A549 (cell line): ENCODE data around the gene BASP1. TPM values are rescaled to one million over a fixed set of nuclear protein-coding genes. Genes with fewer than 3 reads are reported as not detected.

ENCODE experiments used
- ATAC-seq, 2 experiments: fragments of 200-7000 bp in 1 of 2; fragments of >200 bp in 1 of 2; cut with Nextera tagmentation in 1 of 2; cut with Tn5 transposase in 1 of 2; 3 replicates each; pipeline versions ENCODE4 v1.8.0 to v1.9.1; 2018 to 2020; ENCODE audit warnings: mild to moderate bottlenecking in 1 of 2, moderate library complexity in 1 of 2
- CTCF ChIA-PET: fragments of 300-600 bp; sonication (Branson Sonifier 250); formaldehyde crosslinking; extraction: SDS; loops from one replicate; lab custom pipeline; 2021; ENCODE audit warnings: antibody characterized with exemption, inconsistent platforms; lab: Yijun Ruan, JAX
- POLR2A ChIA-PET: fragments of 350-600 bp; formaldehyde crosslinking; extraction: SDS; loops from one replicate; lab custom pipeline; 2021; ENCODE audit warnings: antibody characterized with exemption, inconsistent platforms; lab: Yijun Ruan, JAX
- DNase-seq, 2 experiments: peaks; one replicate each; pipeline versions ENCODE4 v3.0.0 to v3.0.0-alpha.2; 2011 to 2016; ENCODE audit warnings: low read depth in 1 of 2, low spot score in 1 of 2
- FAIRE-seq: peaks from 2 replicates; lab custom pipeline; 2011; peaks lifted over from hg19 to GRCh38; lab: Jason Lieb, UNC
- H3K27ac ChIP-seq, 2 experiments: fragments of >200 bp; sonication (Bioruptor Twin); formaldehyde crosslinking; 3 replicates each; pipeline ENCODE4 v1.5.1; 2016 to 2017
- H3K4me1 ChIP-seq: fragments of >200 bp; sonication (Bioruptor Twin); formaldehyde crosslinking; 3 replicates; pipeline ENCODE4 v1.6.1; 2016
- H3K4me2 ChIP-seq: fragments of >200 bp; sonication (Bioruptor Twin); formaldehyde crosslinking; 3 replicates; pipeline ENCODE4 v1.6.1; 2016
- H3K4me3 ChIP-seq: fragments of >200 bp; sonication (Bioruptor Twin); formaldehyde crosslinking; 3 replicates; pipeline ENCODE4 v1.5.1; 2016
- H3K9me3 ChIP-seq: fragments of >200 bp; sonication (Bioruptor Twin); formaldehyde crosslinking; 3 replicates; pipeline ENCODE4 v1.6.1; 2016
- BHLHE40 ChIP-seq: IDR thresholded peaks from 2 replicates; pipeline ENCODE4 v1.6.1; 2012; ENCODE audit warnings: low read depth, low read length, inconsistent platforms
- CBX2 ChIP-seq: fragments of 200-600 bp; sonication (generic); IDR thresholded peaks from 2 replicates; pipeline ENCODE4 v1.6.1; 2016; ENCODE audit warnings: low read depth, mild to moderate bottlenecking, borderline replicate concordance
- CHD4 ChIP-seq: fragments of 200-600 bp; sonication (generic); IDR thresholded peaks from 2 replicates; pipeline ENCODE4 v1.6.1; 2016; ENCODE audit warnings: antibody characterized with exemption, mild to moderate bottlenecking, borderline replicate concordance
- EHF ChIP-seq: fragments of 250-450 bp; sonication (Bioruptor Pico); IDR thresholded peaks from 2 replicates; pipeline ENCODE4 v1.5.0; 2020; ENCODE audit warnings: mild to moderate bottlenecking
- EHMT2 ChIP-seq: fragments of 200-600 bp; sonication (generic); IDR thresholded peaks from 2 replicates; pipeline ENCODE4 v1.6.1; 2016; ENCODE audit warnings: antibody characterized with exemption, low read depth, mild to moderate bottlenecking, moderate library complexity
- FOSB ChIP-seq: fragments of 250-450 bp; sonication (Bioruptor Pico); IDR thresholded peaks from 2 replicates; pipeline ENCODE4 v1.5.0; 2020; ENCODE audit warnings: mild to moderate bottlenecking, moderate library complexity
- FOSL2 ChIP-seq, 2 experiments: fragments of 450-650 bp in 1 of 2; fragments of >200 bp in 1 of 2; sonication (Bioruptor Twin) in 1 of 2; formaldehyde crosslinking; IDR thresholded peaks; 2 replicates each; pipeline versions ENCODE4 v1.5.0 to v1.6.1; 2016 to 2020; ENCODE audit warnings: mild to moderate bottlenecking in 1 of 2, moderate library complexity in 1 of 2
- FOXS1 ChIP-seq: fragments of 250-450 bp; sonication (Bioruptor Pico); IDR thresholded peaks from 2 replicates; pipeline ENCODE4 v1.5.0; 2020; ENCODE audit warnings: mild to moderate bottlenecking, moderate library complexity
- HDAC2 ChIP-seq: fragments of 200-600 bp; sonication (generic); IDR thresholded peaks from 2 replicates; pipeline ENCODE4 v1.6.1; 2016
- HOXA7 ChIP-seq: fragments of 250-450 bp; sonication (Bioruptor Pico); IDR thresholded peaks from 2 replicates; pipeline ENCODE4 v1.5.0; 2020; ENCODE audit warnings: mild to moderate bottlenecking, moderate library complexity
- HOXB5 ChIP-seq: fragments of 250-450 bp; sonication (Bioruptor Pico); IDR thresholded peaks from 2 replicates; pipeline ENCODE4 v1.5.0; 2020; ENCODE audit warnings: mild to moderate bottlenecking, moderate library complexity
- JUN ChIP-seq, 2 experiments: fragments of >200 bp; sonication (Bioruptor Twin); formaldehyde crosslinking; IDR thresholded peaks; 2 replicates in 1 of 2; 3 replicates in 1 of 2; pipeline ENCODE4 v1.6.1; 2016 to 2017
- MYC ChIP-seq: IDR thresholded peaks from 2 replicates; pipeline ENCODE4 v1.6.1; 2012; ENCODE audit warnings: mild to moderate bottlenecking, inconsistent platforms, low read length, improper control_type of control experiment, borderline replicate concordance
- NFE2L2 ChIP-seq: fragments of 150-350 bp; conservative IDR thresholded peaks from 2 replicates; pipeline ENCODE4 v1.6.1; 2014; ENCODE audit warnings: low read length
- PHF8 ChIP-seq: fragments of 200-600 bp; sonication (generic); IDR thresholded peaks from 2 replicates; pipeline ENCODE4 v1.6.1; 2016; ENCODE audit warnings: low read depth, mild to moderate bottlenecking, antibody characterized with exemption, moderate library complexity, borderline replicate concordance
- POLR2AphosphoS2 ChIP-seq: conservative IDR thresholded peaks from 2 replicates; pipeline ENCODE4 v1.6.1; 2012; ENCODE audit warnings: low read length, improper control_type of control experiment, inconsistent platforms
- RARB ChIP-seq: fragments of 250-450 bp; sonication (Bioruptor Pico); IDR thresholded peaks from 2 replicates; pipeline ENCODE4 v1.8.0; 2021; ENCODE audit warnings: mild to moderate bottlenecking, moderate library complexity
- RFX5 ChIP-seq: fragments of 450-650 bp; IDR thresholded peaks from 2 replicates; pipeline ENCODE4 v1.7.1; 2014; ENCODE audit warnings: antibody characterized with exemption, mild to moderate bottlenecking, moderate library complexity
- RNF2 ChIP-seq: fragments of 200-600 bp; sonication (generic); IDR thresholded peaks from 2 replicates; pipeline ENCODE4 v1.6.1; 2016; ENCODE audit warnings: low read depth, mild to moderate bottlenecking, antibody characterized with exemption, moderate library complexity, borderline replicate concordance
- SMC3 ChIP-seq: fragments of >200 bp; sonication (Bioruptor Twin); formaldehyde crosslinking; IDR thresholded peaks from 3 replicates; pipeline ENCODE4 v1.6.1; 2018; ENCODE audit warnings: inconsistent platforms
- TFCP2L1 ChIP-seq: fragments of 250-450 bp; sonication (Bioruptor Pico); IDR thresholded peaks from 2 replicates; pipeline ENCODE4 v1.5.0; 2021; ENCODE audit warnings: mild to moderate bottlenecking
- ZC3H11A ChIP-seq: fragments of 450-650 bp; IDR thresholded peaks from 2 replicates; pipeline ENCODE4 v1.6.1; 2014; ENCODE audit warnings: antibody characterized with exemption, mild to moderate bottlenecking
- ZFP36 ChIP-seq: fragments of 450-650 bp; IDR thresholded peaks from 2 replicates; pipeline ENCODE4 v1.6.1; 2014; ENCODE audit warnings: borderline replicate concordance; ENCODE audit not compliant: partially characterized antibody
- ZNF302 ChIP-seq: fragments of 250-450 bp; sonication (Bioruptor Pico); IDR thresholded peaks from 2 replicates; pipeline ENCODE4 v1.9.0; 2021; ENCODE audit warnings: inconsistent platforms, mild to moderate bottlenecking, moderate library complexity
- WGBS: methylation state at CpG from one replicate; pipeline ENCODE4 v1.1.6; 2017; ENCODE audit errors: missing lambda C conversion rate; 5-methylcytosine and 5-hydroxymethylcytosine counted together
- polyA plus RNA-seq, 4 experiments: library from polyadenylated mRNA; depleted of rRNA in 3 of 4; stranded (reverse); fragments of >200 nt; fragmentation: RNase III in 1 of 4; extraction: RNeasy Plus Mini Kit Qiagen cat#74134 plus additional on column Dnase treatment in 1 of 4; gene quantifications; 2 replicates in 3 of 4; 3 replicates in 1 of 4; pipeline ENCODE4 v1.2.3, GENCODE V29; 2011 to 2017
- TF ChIP-seq, protein P1 (sequence below): fragments of 200-600 bp; sonication (generic); IDR thresholded peaks from 2 replicates; pipeline ENCODE4 v1.6.1; 2016; ENCODE audit warnings: antibody characterized with exemption, mild to moderate bottlenecking, moderate library complexity
- TF ChIP-seq, protein P2 (sequence below): fragments of 450-650 bp; IDR thresholded peaks from 2 replicates; pipeline ENCODE4 v1.6.1; 2014; ENCODE audit warnings: antibody characterized with exemption
- TF ChIP-seq, protein P3 (sequence below): fragments of >200 bp; sonication (Bioruptor Twin); formaldehyde crosslinking; IDR thresholded peaks from 3 replicates; pipeline ENCODE4 v1.6.1; 2016
- TF ChIP-seq, protein P4 (sequence below): fragments of 250-450 bp; sonication (Bioruptor Pico); IDR thresholded peaks from 2 replicates; pipeline ENCODE4 v1.5.0; 2021; ENCODE audit warnings: mild to moderate bottlenecking, moderate library complexity, borderline replicate concordance

Gene BASP1
- polyA plus RNA-seq, 2 of the 4 experiments (the other 2 are of a cell fraction), result 391 to 454 TPM

DNA sequence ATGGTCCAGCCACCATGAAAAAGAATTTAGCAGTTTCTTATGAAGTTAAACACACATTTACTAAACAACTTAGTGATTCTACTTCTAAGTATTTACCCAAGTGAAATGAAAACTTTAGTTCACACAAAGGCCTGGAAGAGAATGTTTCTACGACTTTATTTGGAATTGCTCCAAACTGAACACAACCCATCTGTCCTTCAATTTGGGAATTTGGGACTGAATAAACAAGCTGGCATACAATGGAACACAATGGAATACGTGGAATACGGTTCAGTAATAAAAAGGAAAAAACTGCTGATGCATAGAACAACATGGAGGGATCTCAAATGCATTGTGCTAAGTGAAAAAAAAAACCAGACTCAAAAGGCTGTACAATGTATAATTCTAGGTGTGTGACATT lies 44.6 kb upstream of the BASP1 start:
- no peak for ATAC-seq
- ChIA-PET CTCF (no interaction called here), POLR2A (no interaction called here)
- FAIRE-seq, result no peak
- no peak overlapping the region for H3K27ac ChIP-seq
- no peak for DNase-seq
- no peak overlapping the region for H3K4me3 ChIP-seq
- TF ChIP-seq EHMT2 (no peak), RFX5 (no peak), EHF (CRISPR knock-in tag) (no peak), JUN (IDR thresholded peaks at IDR 0.05) (no peak), CBX2 (no peak), ZC3H11A (no peak), ZNF302 (no peak), ZFP36 (no peak), FOSL2 (IDR thresholded peaks at IDR 0.05) (no peak), FOSL2 (CRISPR knock-in tag; IDR thresholded peaks at IDR 0.05) (no peak), POLR2AphosphoS2 (no peak), RARB (no peak), HOXA7 (CRISPR knock-in tag) (no peak), TFCP2L1 (CRISPR knock-in tag) (no peak), FOSB (CRISPR knock-in tag) (no peak)
- TF ChIP-seq, protein P1, sequence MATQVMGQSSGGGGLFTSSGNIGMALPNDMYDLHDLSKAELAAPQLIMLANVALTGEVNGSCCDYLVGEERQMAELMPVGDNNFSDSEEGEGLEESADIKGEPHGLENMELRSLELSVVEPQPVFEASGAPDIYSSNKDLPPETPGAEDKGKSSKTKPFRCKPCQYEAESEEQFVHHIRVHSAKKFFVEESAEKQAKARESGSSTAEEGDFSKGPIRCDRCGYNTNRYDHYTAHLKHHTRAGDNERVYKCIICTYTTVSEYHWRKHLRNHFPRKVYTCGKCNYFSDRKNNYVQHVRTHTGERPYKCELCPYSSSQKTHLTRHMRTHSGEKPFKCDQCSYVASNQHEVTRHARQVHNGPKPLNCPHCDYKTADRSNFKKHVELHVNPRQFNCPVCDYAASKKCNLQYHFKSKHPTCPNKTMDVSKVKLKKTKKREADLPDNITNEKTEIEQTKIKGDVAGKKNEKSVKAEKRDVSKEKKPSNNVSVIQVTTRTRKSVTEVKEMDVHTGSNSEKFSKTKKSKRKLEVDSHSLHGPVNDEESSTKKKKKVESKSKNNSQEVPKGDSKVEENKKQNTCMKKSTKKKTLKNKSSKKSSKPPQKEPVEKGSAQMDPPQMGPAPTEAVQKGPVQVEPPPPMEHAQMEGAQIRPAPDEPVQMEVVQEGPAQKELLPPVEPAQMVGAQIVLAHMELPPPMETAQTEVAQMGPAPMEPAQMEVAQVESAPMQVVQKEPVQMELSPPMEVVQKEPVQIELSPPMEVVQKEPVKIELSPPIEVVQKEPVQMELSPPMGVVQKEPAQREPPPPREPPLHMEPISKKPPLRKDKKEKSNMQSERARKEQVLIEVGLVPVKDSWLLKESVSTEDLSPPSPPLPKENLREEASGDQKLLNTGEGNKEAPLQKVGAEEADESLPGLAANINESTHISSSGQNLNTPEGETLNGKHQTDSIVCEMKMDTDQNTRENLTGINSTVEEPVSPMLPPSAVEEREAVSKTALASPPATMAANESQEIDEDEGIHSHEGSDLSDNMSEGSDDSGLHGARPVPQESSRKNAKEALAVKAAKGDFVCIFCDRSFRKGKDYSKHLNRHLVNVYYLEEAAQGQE, result no peak
- TF ChIP-seq, protein P2, sequence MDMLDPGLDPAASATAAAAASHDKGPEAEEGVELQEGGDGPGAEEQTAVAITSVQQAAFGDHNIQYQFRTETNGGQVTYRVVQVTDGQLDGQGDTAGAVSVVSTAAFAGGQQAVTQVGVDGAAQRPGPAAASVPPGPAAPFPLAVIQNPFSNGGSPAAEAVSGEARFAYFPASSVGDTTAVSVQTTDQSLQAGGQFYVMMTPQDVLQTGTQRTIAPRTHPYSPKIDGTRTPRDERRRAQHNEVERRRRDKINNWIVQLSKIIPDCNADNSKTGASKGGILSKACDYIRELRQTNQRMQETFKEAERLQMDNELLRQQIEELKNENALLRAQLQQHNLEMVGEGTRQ, result no peak
- TF ChIP-seq, protein P3, sequence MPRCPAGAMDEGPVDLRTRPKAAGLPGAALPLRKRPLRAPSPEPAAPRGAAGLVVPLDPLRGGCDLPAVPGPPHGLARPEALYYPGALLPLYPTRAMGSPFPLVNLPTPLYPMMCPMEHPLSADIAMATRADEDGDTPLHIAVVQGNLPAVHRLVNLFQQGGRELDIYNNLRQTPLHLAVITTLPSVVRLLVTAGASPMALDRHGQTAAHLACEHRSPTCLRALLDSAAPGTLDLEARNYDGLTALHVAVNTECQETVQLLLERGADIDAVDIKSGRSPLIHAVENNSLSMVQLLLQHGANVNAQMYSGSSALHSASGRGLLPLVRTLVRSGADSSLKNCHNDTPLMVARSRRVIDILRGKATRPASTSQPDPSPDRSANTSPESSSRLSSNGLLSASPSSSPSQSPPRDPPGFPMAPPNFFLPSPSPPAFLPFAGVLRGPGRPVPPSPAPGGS, result no peak
- no peak overlapping the region for H3K4me2 ChIP-seq
- peaks cover 5% of the 10 kb centered on the region; the same call in 2 of the 3 replicates for H3K4me1 ChIP-seq
- no peaks in the 10 kb centered on the region for H3K9me3 ChIP-seq
- WGBS, result 86% methylated on average over 3 of the region's 3 CpGs

DNA sequence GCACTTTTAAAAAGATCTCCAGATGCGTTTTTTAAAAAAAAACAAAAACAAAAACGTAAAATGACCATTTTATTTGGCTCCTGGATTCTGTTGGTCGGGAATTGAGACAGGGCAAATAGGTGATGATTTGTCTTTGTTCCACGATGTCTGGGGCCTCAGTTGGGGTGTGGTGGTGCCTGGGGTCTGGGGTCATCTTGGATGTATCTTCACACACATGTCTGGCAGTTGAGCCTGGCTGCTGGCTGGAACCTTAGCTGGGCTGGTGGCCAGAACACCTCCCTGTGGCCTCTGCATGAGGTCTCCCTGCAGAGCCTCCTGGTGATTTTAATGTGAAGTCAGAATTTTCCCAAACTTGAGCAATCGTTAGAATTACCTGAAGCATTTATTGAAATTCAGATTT lies 42.5 kb upstream of the BASP1 start:
- Histone ChIP-seq H3K27ac (peak overlapping the region in 1 of 2 experiments; percentile 6; a peak in 1 of 6 replicates), H3K4me1 (peaks cover 7% of the 10 kb centered on the region), H3K9me3 (no peaks in the 10 kb centered on the region), H3K4me3 (no peak overlapping the region), H3K4me2 (no peak overlapping the region)
- DNase-seq (no peak), FAIRE-seq (no peak), ATAC-seq (no peak)
- POLR2A ChIA-PET, result no interaction called here
- CTCF ChIA-PET, result interaction anchor here (5.1 kb wide), 1 partner anchor 15 kb away, joined by 29 read pairs; no protein-coding TSS in a partner anchor
- WGBS, result 83% methylated on average over 5 of the region's 5 CpGs
- TF ChIP-seq BHLHE40 (no peak), HDAC2 (no peak), CHD4 (no peak), SMC3 (no peak), JUN (IDR thresholded peaks at IDR 0.05) (no peak), HOXB5 (CRISPR knock-in tag) (no peak), MYC (no peak), FOXS1 (CRISPR knock-in tag) (no peak), PHF8 (no peak), NFE2L2 (no peak), RFX5 (no peak), RNF2 (no peak)
- TF ChIP-seq, protein P4, sequence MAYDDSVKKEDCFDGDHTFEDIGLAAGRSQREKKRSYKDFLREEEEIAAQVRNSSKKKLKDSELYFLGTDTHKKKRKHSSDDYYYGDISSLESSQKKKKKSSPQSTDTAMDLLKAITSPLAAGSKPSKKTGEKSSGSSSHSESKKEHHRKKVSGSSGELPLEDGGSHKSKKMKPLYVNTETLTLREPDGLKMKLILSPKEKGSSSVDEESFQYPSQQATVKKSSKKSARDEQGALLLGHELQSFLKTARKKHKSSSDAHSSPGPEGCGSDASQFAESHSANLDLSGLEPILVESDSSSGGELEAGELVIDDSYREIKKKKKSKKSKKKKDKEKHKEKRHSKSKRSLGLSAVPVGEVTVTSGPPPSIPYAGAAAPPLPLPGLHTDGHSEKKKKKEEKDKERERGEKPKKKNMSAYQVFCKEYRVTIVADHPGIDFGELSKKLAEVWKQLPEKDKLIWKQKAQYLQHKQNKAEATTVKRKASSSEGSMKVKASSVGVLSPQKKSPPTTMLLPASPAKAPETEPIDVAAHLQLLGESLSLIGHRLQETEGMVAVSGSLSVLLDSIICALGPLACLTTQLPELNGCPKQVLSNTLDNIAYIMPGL (CRISPR knock-in tag), result no peak
- TF ChIP-seq, protein P1, result no peak
